HT-29 (cell line): ENCODE data around the gene PRKG1. TPM values are rescaled to one million over a fixed set of nuclear protein-coding genes. Genes with fewer than 3 reads are reported as not detected.
"Not testable (repeated sequence)": the region's sequence is repeated elsewhere in the genome, so short reads cannot be mapped to it uniquely, and the experiment has no call there.

Source experiments
- DNase-seq: peaks from one replicate; pipeline ENCODE4 v3.0.0-alpha.2; 2015; ENCODE audit warnings: low spot score
- total RNA-seq: library from RNA; depleted of rRNA; stranded (reverse); fragments of >200 nt; shearing (Covaris generic); gene quantifications from 2 replicates; pipeline ENCODE4 v1.2.3, GENCODE V29; 2014

PRKG1 gene
- total RNA-seq, 1 experiment from 2014 or later = not detected

DNA sequence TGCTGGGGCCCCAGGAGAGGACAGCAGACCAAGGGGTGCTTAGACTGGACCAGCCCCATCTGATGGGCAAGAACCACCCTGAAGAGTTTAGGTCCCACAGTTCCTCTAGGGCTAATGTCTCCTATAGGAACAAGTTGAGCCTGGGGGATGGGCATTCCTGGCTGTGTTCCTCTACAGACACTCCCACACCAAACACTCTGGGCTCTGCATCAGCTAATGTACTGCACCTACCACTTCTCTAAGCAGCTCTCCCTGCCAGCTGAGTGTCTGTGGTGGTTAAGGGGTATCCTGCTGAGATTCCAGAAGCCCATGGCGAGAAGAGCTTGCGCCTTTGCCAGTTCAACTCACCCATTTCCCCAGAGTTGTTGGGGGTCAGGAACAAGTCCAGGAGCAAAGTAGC lies 909.2 kb downstream of the PRKG1 start:
- no peak for DNase-seq

DNA sequence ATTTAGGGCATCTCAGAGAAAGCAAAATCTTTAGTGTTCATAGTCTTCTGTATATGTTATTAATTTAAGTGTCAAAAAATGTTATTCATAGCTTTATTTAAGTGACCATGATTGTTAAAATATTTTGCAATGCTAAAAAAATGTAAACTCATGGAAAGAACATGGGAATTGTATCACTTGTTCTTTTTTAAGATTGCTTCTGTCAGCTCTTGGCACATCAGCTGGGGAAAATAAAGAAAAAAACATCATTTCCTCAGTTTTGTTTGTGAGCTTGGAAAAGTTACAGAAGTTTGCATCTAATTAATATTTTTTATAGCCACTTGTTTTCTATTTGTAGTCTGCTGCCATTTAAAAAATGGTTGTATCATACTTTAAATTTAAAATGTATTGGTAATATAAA lies 911.0 kb downstream of the PRKG1 start:
- no peak for DNase-seq

DNA sequence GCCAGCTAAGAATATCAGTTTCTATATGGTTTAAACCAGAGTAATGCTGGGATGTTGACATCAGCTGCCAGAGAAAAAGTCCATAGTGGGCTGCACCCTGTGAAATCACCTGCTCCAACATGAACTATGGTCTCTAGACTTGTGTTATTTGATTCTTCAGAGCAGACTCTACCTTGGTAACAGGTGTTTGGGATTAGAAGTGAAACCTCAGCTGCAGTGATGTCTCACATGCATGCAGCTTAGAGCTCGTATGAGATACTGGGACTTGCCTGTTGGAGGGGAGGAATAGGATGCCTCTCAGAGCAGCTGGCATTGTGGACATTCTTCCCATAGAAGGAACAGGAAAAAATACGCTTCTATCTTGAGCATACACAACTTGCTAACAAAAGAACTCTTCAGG lies 912.2 kb downstream of the PRKG1 start:
- DNase-seq = no peak

DNA sequence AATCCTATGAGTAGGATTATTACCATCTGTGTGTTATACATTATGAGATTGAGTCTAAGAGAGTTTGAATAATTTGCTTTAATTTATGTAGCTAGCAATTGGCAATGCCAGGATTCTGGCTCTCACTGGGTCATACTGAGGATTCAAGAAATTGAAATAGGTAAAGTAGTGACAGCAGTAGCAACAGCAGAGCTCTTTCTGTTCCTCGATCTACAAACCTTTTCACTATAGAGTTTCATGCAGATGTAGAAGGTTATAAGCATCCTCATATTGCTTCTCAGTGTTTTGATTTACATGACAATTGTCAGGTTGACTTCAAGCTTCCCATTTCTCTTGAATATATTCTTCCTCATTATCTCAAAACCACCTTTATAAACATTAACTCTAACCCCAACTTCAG lies 919.2 kb downstream of the PRKG1 start:
- no peak for DNase-seq

DNA sequence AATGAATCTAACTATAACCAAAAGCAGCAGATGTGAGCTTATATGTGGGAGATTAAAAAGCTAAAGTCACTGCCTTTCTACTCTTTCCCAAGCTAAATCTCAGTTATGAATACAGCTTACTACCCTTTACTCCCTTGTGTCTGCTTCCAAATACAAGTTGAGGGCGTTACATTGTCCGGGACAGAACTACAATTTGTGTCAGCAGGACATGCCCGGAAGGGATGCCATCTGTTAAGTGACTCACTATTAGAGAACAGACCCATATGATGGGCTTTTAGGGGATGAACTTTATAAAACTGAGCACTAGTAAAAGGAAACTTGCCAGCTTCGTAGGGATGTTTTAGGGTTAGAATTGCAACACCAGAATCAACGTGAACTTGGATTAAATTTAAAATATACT lies 924.8 kb downstream of the PRKG1 start:
- DNase-seq = no peak

DNA sequence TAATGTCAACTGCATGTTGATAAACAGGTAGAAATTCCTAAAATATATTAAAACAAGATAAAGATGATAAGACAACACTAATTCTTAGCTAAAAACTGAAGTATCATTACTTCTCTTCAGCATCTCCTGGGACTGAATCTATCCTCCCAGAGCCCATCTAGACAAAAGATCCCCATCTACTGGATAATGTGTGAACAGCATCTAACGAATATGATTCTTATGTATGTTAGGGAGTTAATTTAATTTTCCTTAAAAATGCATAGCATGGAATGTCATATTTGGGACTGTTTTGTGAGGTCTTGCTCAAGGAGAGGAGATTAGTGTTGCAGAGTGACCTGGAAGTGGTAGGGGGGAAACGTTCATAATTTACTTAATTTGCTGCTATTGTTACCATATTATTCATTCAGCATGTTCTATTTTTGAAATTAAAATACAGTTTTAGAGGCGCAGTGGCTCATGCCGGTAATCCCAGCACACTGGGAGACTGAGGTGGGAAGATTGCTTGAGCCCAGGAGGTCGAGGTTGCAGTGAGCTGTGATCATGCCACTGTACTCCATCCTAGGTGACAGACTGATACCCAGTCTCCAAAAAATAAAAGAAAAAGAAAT lies 930.2 kb downstream of the PRKG1 start:
- DNase-seq = peak; percentile 72

DNA sequence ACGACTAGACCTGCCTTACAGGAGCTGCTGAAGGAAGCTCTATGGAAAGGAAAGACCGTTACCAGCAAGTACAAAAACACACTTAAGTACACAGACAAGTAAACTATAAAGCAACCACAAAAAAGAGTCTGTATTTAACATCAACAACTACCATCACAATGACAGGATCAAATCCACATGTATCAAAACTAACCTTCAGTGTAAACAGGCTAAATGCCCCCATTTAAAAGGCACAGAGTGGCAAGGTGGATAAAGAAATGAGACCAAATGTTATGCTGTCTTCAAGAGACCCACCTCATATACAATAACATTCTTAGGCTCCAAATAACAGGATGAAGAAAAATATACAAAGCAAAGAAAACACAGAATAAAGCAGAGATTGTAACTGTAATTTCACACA lies 932.8 kb downstream of the PRKG1 start:
- no peak for DNase-seq

DNA sequence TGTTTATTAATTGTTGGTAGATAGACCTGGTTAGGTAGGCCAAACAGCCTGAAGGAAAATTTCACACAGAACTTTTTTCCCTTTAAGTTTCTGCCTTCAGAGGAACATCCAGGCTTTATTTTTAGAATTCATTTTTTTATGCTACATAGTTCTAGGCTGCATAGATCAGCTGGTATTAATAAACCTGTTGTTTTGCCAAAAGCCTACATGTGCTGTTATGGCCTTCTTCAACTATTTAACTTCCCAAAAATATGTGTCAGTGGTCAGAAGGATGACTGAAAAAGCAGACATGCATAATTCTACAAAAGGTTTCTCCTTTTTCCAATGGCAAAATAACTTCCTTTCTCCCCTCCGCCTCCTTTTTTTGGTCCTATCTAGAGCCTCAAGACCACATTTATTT lies 936.8 kb downstream of the PRKG1 start:
- no peak for DNase-seq

DNA sequence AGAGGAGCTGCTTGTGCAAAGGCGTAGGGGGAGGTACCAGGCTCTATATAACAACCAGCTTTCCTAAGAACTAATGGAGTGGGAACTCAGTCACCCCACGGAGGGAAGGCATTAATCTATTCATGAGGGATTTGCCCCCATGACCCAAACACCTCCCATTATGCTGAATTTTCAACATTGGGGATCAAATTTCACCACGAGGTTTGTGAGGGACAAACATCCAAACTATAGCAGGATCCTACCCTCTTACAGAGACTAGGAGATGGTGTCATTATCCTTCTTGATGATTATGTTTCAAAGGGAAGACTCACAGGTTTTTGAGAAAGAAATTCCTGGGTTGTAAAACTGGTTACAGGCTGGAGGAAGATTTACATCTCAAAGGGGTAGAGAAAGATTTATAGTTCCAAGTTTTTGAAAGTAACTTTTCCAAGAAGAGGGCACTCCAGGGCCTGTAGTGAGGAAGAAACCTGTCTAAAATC lies 944.8 kb downstream of the PRKG1 start:
- no peak for DNase-seq

DNA sequence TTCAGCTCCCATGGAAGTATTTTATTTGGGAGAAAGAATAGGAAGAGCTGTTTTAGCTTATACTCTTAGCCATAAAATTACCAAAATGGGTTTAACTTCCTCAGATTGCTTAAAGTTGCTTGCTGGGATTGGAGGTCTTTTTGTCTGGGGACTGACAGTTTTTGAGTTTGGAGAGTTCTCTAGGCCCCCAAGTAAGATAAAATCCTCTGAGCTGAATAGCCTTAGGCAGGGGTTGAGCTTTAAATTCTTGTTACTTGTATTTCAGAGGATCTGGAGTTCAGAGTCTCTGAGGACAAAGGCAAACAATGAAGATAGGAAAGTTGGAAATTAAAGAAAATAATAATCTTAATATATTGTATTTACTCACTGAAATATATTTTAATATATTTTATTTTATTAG lies 945.4 kb downstream of the PRKG1 start:
- no peak for DNase-seq

DNA sequence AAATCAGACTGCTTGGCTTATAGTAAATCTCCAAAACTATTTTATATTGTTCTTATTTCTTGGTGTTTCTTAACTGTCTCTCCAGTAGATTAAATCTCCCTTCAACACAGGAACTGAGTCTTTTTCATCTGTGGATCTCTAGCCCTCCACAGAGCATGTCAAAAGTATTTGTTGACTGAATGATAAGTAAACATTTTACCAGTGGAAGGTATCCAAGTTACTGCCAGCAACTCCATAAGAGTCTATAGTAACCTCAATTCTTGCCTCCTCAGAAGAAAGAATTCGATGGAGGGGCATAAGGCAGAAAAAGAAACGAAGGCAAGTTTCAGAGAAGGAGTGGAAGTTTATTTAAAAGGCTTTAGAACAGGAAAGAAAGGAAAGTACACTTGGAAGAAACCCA lies 945.9 kb downstream of the PRKG1 start:
- no peak for DNase-seq

DNA sequence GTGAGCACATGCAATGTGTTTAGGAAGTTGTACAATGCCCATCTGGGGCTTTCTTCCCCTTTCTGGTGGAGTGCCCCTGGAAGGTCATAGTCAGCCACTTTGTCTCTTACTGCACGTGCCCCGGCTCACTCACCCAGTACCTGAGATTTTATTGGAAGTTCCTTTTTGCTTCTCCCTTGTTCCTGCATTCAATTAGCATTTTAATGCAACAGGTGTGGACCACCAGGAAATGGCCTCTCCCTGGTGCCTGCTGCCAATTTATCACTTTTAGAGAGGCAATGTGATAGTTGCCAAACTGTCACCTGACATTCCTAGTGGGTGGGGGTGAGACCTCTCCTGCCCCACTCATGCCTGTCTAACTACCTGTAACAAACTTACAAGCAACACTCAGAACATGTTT lies 946.4 kb downstream of the PRKG1 start:
- no peak for DNase-seq

DNA sequence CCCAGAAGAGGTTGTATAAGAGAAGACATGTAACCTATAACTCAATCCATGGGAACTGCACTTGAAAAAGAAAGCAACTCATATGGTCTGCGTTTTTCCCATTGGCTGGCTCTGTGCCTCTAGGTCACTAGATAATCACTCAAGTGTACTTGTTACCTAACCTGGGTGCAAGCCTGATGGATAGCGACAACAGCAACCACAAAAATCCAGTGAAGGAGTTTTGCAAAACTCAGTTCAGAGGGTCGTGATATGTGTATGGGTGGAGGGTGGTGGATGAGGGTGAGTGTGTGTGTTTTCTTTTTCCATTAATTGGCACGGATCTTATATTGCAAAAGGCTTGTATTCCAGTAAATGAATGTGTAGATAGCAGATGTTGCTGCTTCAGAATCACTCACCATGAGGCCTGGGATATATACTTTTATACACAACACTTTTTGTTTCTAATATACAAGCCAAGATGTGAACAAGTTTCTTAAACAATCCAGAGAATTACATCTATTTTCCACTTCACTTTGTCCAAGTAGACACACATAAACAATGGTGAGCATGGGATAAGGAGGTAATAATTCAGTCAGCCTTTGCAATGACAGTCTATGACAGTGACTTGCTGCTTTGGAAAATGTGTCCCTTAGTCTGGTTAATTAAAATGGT lies 952.9 kb downstream of the PRKG1 start:
- DNase-seq = no peak

DNA sequence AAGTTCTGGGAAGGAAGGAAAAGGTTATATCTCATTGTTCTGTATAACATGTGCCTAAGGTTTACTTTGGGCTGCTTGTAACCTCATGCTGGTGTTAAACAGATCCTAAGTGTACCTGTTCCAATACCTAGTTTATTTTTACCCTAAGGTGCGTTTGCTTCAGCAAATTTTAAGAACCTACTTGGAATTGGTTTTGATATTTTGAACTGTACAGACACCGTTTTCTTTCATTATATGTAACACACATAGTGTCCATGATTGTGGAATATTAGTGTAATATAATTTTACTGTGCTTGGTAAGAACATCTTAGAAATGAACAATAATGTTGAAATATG lies 954.2 kb downstream of the PRKG1 start:
- no peak for DNase-seq

DNA sequence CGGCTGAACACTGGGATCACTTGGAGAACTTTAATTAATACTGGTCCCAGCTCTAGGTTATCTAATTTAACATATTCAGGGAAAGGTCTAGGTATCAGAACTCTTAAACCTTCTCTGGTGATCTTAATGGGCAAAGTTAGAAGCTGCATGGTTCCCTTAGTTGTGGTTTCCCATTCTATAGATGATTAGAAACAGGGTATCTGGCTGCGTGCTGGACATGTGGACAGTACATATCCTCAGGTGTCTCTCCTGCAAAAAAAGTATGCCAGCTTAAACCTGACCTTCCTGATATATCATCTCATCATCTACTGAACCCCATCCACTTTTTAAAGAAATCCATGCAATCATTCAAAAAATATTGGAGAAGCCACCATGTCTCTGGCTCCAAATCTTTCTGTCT lies 955.3 kb downstream of the PRKG1 start:
- DNase-seq = no peak

DNA sequence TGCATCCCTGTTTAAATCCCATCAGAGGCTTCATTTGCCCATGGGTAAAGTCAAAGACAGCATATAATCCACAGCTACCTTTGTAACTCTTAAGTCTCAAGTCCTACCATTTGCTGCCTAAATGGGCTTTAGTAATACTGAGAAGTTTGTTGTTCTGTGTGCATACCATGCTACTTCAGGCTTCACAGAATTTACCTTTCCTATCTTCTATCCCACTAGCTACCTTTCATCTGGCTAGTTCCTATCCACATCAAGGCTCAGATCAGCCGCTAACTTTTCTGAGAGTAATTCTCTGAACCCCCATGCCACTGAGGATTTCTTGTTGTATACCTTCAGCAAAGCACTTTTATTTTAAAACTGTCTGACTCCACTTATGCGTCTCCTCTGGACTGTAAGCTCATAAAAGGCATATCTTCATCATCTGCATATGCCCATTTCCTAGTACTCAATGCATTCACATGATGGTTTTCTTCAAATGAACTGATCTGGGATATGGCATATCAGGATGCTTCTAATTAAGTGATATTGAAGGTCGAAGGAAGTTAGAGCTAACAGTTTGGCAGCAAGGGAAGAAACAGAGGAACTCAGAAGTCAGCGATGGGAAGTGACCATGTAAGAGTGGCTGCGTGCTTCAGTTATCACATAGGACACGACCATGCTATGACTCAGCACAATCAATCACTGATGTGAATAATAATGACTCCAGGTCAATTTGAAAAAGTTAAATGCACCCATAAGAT lies 955.9 kb downstream of the PRKG1 start:
- DNase-seq = no peak

DNA sequence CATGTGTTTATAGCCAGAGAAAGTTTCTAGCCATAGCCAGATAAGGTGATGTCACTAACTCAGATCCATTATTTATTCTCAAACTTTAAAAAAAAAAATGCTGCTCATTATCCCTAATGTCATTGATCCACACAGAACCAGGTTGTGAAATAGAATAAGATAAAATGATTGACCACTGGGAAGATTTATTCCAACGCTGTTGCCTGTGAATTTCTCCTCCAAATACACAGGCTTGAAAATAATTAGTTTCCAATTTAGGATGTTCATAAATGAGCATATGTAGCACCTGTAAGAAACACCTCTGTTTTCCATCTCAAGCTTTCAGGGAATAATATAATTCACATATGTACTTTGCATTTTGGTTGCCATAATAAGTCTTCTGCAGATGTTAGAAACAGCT lies 956.7 kb downstream of the PRKG1 start:
- no peak for DNase-seq

DNA sequence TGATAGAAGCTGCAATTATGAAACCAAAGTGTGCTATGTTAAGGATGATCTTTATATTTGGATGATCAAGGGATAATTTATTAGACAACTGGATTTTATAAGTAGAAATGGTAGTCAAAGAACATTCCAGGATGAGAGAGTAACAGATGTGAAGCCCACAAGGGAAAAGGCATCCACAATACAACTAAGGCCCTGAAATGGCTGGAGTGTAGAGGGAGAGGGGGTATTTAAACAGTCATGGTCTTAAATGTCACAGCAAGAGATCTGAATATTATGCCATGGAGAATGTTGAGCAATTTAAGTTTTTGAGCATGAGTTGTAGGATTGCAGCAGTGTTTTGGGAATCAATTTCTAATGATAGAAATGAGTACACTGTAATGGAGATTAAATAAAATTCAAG lies 957.5 kb downstream of the PRKG1 start:
- DNase-seq = no peak

DNA sequence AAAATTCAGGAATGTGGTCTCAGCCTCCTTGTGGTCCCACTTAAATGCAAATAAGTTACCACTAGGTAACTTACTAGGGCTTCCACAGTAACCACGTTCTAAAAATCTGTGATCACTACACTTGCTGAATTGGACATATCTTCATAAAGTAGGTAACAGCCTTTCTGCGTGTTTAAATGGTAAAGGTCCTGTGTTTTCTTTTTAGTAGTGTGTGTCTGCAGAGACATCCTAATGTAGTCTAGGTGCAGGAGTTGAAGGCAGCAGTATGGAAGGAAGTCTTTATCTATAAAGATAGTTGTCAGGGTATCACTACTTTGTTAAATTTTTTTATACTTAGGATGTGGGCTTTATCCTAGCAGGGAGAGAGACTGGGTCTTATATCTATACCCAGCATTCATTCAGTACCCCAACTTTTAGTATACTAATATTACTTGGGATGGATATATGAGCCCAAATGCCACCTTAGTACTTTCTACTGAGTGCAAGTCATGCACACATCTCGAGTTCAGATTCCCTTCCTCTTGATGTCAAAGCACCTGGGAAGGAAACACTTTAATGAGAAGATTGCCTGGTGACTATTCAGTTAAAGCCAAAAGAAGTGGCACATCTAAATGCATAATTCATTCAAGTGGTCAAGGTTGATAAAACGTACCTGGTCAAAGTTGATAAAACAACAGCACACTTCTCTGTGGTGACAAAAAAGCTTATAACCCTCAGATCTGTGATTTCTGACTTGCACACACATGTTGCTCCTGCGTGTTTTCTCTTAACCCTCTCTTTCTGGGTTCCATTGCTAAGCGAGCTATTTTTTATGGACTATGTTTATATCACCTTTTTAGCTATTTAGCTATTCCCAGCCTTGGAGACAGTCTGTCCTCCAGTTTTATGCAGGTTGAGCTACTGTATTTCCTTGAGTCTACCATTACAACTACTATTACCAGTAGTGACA lies 958.7 kb downstream of the PRKG1 start:
- no peak for DNase-seq

DNA sequence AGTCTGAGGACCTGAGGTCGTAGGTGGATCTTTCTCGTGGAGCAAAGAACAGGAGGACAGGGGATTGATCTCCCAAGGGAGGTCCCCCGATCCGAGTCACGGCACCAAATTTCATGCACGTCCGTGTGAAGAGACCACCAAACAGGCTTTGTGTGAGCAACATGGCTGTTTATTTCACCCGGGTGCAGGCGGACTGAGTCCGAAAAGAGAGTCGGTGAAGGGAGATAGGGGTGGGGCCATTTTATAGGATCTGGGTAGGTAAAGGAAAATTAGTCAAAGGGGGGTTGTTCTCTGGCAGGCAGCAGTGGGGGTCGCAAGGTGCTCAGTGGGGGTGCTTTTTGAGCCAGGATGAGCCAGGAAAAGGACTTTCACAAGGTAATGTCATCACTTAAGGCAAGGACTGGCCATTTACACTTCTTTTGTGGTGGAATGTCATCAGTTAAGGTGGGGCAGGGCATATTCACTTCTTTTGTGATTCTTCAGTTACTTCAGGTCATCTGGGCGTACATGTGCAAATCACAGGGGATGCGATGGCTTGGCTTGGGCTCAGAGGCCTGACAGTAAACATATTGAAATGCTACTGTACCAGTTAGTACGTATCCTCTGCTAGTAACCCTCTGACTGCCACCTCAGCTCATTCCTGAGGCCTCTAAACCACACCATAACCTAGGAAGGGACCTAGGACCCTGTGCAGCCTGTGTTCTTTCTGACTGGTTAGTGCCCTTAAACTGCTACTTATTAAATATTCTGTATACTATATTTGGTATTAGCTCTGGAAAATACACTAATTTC lies 964.9 kb downstream of the PRKG1 start:
- DNase-seq = not testable (repeated sequence)

DNA sequence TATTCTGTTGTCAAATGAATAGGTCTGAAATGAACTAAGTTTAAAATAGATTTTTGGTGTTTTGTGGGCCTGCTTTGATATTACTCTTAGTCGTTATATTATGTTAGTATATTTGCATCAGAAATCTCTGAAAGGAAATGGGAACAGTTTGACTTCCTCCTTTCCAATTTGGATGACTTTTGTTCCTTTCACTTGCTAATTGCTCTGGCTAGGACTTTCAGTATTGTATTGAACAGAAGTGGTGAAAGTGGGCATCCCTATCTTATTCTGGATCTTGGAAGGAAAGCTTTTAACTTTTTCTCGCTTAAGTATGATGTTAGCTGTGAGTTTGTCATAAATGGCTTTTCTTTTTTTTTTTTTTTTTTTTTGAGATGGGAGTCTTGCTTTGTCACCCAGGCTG lies 966.2 kb downstream of the PRKG1 start:
- DNase-seq = no peak
